GM23338 (cell line): Measurements from ENCODE around the gene FNDC10. TPM values are rescaled to one million over a fixed set of nuclear protein-coding genes. Genes with fewer than 3 reads are reported as not detected.

Source experiments
- ATAC-seq: fragments of 200-7000 bp; cut with Tn5 transposase; 3 replicates; pipeline ENCODE4 v1.9.1; 2020
- DNase-seq: peaks from one replicate; pipeline ENCODE4 v3.0.0-alpha.2; 2015; ENCODE audit warnings: low spot score
- H2AFZ ChIP-seq: fragments of 200-600 bp; sonication (generic); 2 replicates; pipeline ENCODE4 v1.8.0; 2016; ENCODE audit warnings: antibody characterized with exemption, mild to moderate bottlenecking, moderate library complexity
- H3F3A ChIP-seq: fragments of 200-600 bp; sonication (generic); replicated peaks from 2 replicates; pipeline ENCODE4 v1.8.0; 2017; ENCODE audit warnings: antibody characterized with exemption, mixed run types, low read depth
- H3K27ac ChIP-seq: fragments of 200-600 bp; sonication (generic); 2 replicates; pipeline ENCODE4 v1.6.1; 2016; ENCODE audit warnings: low read depth
- H3K27me3 ChIP-seq: fragments of 200-600 bp; sonication (generic); 2 replicates; pipeline ENCODE4 v1.8.0; 2016; ENCODE audit warnings: mild to moderate bottlenecking, mixed run types, moderate library complexity; ENCODE audit not compliant: insufficient read depth
- H3K36me3 ChIP-seq: fragments of 200-600 bp; sonication (generic); 2 replicates; pipeline ENCODE4 v1.8.0; 2016; ENCODE audit warnings: mild to moderate bottlenecking; ENCODE audit not compliant: insufficient read depth
- H3K4me1 ChIP-seq: fragments of 200-600 bp; sonication (generic); 2 replicates; pipeline ENCODE4 v1.8.0; 2016; ENCODE audit warnings: mild to moderate bottlenecking, moderate library complexity; ENCODE audit not compliant: insufficient read depth
- H3K4me2 ChIP-seq: fragments of 200-600 bp; sonication (generic); 2 replicates; pipeline ENCODE4 v1.7.1; 2017; ENCODE audit warnings: mixed run types
- H3K4me3 ChIP-seq: fragments of 200-600 bp; sonication (generic); 2 replicates; pipeline ENCODE4 v1.6.1; 2016; ENCODE audit warnings: mixed run types
- H3K79me2 ChIP-seq: fragments of 200-600 bp; sonication (generic); replicated peaks from 2 replicates; pipeline ENCODE4 v1.8.0; 2017; ENCODE audit warnings: mild to moderate bottlenecking; ENCODE audit not compliant: insufficient read depth
- H3K9me2 ChIP-seq: fragments of 200-600 bp; sonication (generic); 2 replicates; pipeline ENCODE4 v1.8.0; 2017; ENCODE audit not compliant: insufficient read depth
- H4K20me1 ChIP-seq: fragments of 200-600 bp; sonication (generic); replicated peaks from 2 replicates; pipeline ENCODE4 v1.8.0; 2017; ENCODE audit warnings: mild to moderate bottlenecking; ENCODE audit not compliant: insufficient read depth
- H3K27ac Mint-ChIP-seq: 2 replicates; pipeline ENCODE4 v1.8.0; 2020; ENCODE audit warnings: inconsistent platforms, mild to moderate bottlenecking, moderate library complexity, mixed read lengths
- H3K27me3 Mint-ChIP-seq: 3 replicates; pipeline ENCODE4 v1.8.0; 2022; ENCODE audit warnings: low read depth, mild to moderate bottlenecking, moderate library complexity, mixed read lengths, inconsistent platforms; ENCODE audit not compliant: insufficient read depth, poor library complexity
- H3K36me3 Mint-ChIP-seq: 3 replicates; pipeline ENCODE4 v1.8.0; 2021; ENCODE audit warnings: low read depth, mild to moderate bottlenecking, inconsistent platforms, moderate library complexity, mixed read lengths
- H3K4me1 Mint-ChIP-seq: 3 replicates; pipeline ENCODE4 v1.8.0; 2020; ENCODE audit warnings: mild to moderate bottlenecking, inconsistent platforms, mixed read lengths
- H3K4me3 Mint-ChIP-seq: 3 replicates; pipeline ENCODE4 v1.8.0; 2021; ENCODE audit warnings: moderate library complexity, mild to moderate bottlenecking, inconsistent platforms, mixed read lengths
- H3K9me3 Mint-ChIP-seq: 3 replicates; pipeline ENCODE4 v1.8.0; 2020; ENCODE audit warnings: moderate library complexity, mild to moderate bottlenecking, inconsistent platforms, mixed read lengths
- CREB1 ChIP-seq: fragments of 250-450 bp; sonication (Bioruptor Pico); IDR thresholded peaks from 2 replicates; pipeline ENCODE4 v1.5.0; 2020; ENCODE audit warnings: low read depth, mild to moderate bottlenecking, moderate library complexity
- CTCF ChIP-seq, 2 experiments: fragments of 200-600 bp in 1 of 2; sonication (generic) in 1 of 2; conservative IDR thresholded peaks; 2 replicates each; pipeline versions ENCODE4 v1.5.1 to v1.6.1; 2016 to 2017; ENCODE audit warnings: antibody characterized with exemption in 2 of 2, low read depth in 2 of 2, mild to moderate bottlenecking in 2 of 2, moderate library complexity in 1 of 2
- ETS1 ChIP-seq: IDR thresholded peaks from 2 replicates; pipeline ENCODE4 v1.6.1; 2016; ENCODE audit warnings: antibody characterized with exemption
- EZH2 ChIP-seq: fragments of 200-600 bp; sonication (generic); IDR thresholded peaks from one replicate; pipeline ENCODE4 v1.8.0; 2017; ENCODE audit warnings: antibody characterized with exemption, mild to moderate bottlenecking, low read depth; ENCODE audit not compliant: unreplicated experiment
- EZH2phosphoT487 ChIP-seq: fragments of 200-600 bp; sonication (generic); IDR thresholded peaks from one replicate; pipeline ENCODE4 v1.8.1; 2018; ENCODE audit warnings: antibody characterized with exemption; ENCODE audit not compliant: unreplicated experiment
- JUNB ChIP-seq: IDR thresholded peaks from one replicate; pipeline ENCODE4 v1.6.1; 2016; ENCODE audit warnings: antibody characterized with exemption; ENCODE audit not compliant: unreplicated experiment
- NANOG ChIP-seq: IDR thresholded peaks from 2 replicates; pipeline ENCODE4 v1.6.1; 2016; ENCODE audit warnings: antibody characterized with exemption, borderline replicate concordance
- POLR2AphosphoS5 ChIP-seq: IDR thresholded peaks from 2 replicates; pipeline ENCODE4 v1.6.1; 2016; ENCODE audit warnings: antibody characterized with exemption, low read depth
- REST ChIP-seq: IDR thresholded peaks from one replicate; pipeline ENCODE4 v1.6.1; 2018; ENCODE audit warnings: antibody characterized with exemption; ENCODE audit not compliant: unreplicated experiment
- STAT1 ChIP-seq: IDR thresholded peaks from one replicate; pipeline ENCODE4 v1.6.1; 2016; ENCODE audit warnings: antibody characterized with exemption; ENCODE audit not compliant: unreplicated experiment
- ZNF114 ChIP-seq: fragments of 250-450 bp; sonication (Bioruptor Pico); IDR thresholded peaks from 2 replicates; pipeline ENCODE4 v1.5.0; 2020; ENCODE audit warnings: mild to moderate bottlenecking, moderate library complexity
- ZNF331 ChIP-seq: fragments of 250-450 bp; sonication (Bioruptor Pico); IDR thresholded peaks from 2 replicates; pipeline ENCODE4 v1.5.0; 2020; ENCODE audit warnings: low read depth, mild to moderate bottlenecking, moderate library complexity
- ZNF462 ChIP-seq: fragments of 250-450 bp; sonication (Bioruptor Pico); IDR thresholded peaks from 2 replicates; pipeline ENCODE4 v1.5.0; 2020; ENCODE audit warnings: mild to moderate bottlenecking, moderate library complexity
- polyA plus RNA-seq: library from polyadenylated mRNA; unstranded; fragments of >200 nt; fragmentation: Nextera tagmentation; extraction: Ambion mirVana; gene quantifications from 2 replicates; pipeline ENCODE4 v1.2.1, GENCODE V29; 2016
- total RNA-seq: library from RNA; depleted of rRNA; stranded (reverse); fragments of >200 nt; shearing (Covaris generic); gene quantifications from 2 replicates; pipeline ENCODE4 v1.2.3, GENCODE V29; 2014

The FNDC10 gene
- total and polyA plus RNA-seq, 2 experiments from 2014 or later = 7.7 to 15.1 TPM

- H3K27me3 ChIP-seq = no peaks in the 10 kb centered on the region
- H3K4me1 ChIP-seq = peaks cover 24% of the 10 kb centered on the region
- H3K27me3 Mint-ChIP-seq = peaks cover 12% of the 10 kb centered on the region
- H4K20me1 ChIP-seq = peaks cover 64% of the 10 kb centered on the region
- ATAC-seq (no peak), DNase-seq (no peak)
- H2AFZ ChIP-seq = no peak overlapping the region
- no peaks in the 10 kb centered on the region; the same call in 2 of the 3 replicates for H3K9me3 Mint-ChIP-seq
- H3K4me2 ChIP-seq = no peak overlapping the region
- H3F3A ChIP-seq = peaks cover 41% of the 10 kb centered on the region
- TF ChIP-seq STAT1 (no peak), NANOG (no peak), CREB1 (CRISPR knock-in tag) (no peak), ZNF331 (CRISPR knock-in tag) (no peak), POLR2AphosphoS5 (no peak), EZH2phosphoT487 (no peak), EZH2 (no peak), ETS1 (no peak), JUNB (no peak), ZNF462 (CRISPR knock-in tag) (no peak), CTCF (conservative IDR thresholded peaks at IDR 0.05; ENCODE audit: low read depth in 2 of 2) (no peak), REST (no peak), ZNF114 (no peak)
- H3K4me3 Mint-ChIP-seq = no peak overlapping the region
- peak overlapping the region; percentile 70; the same call in 1 of the 2 replicates for H3K27ac Mint-ChIP-seq
- H3K4me3 ChIP-seq = no peak overlapping the region
- no peaks in the 10 kb centered on the region for H3K9me2 ChIP-seq
- H3K79me2 ChIP-seq = peaks cover 90% of the 10 kb centered on the region
- H3K27ac ChIP-seq = peak overlapping the region; percentile 87
- peaks cover 28% of the 10 kb centered on the region for H3K36me3 ChIP-seq
- H3K36me3 Mint-ChIP-seq = peaks cover 69% of the 10 kb centered on the region
- peaks cover 19% of the 10 kb centered on the region for H3K4me1 Mint-ChIP-seq
Measured at GRCh38 chr1:1567152-1567875, 32.6 kb downstream of the FNDC10 start.
